Erythroblast (primary cell): ENCODE measurements around the gene PIP4K2A.

Experiments used
- GATA1 ChIP-seq: IDR thresholded peaks from 2 replicates; pipeline ENCODE4 v1.6.1; 2011; ENCODE audit warnings: low read depth, mild to moderate bottlenecking, control low read depth, low read length, moderate library complexity
- POLR2A ChIP-seq: IDR thresholded peaks from 2 replicates; pipeline ENCODE4 v1.6.1; 2011; ENCODE audit warnings: mild to moderate bottlenecking, low read length

- TF ChIP-seq POLR2A (no peak), GATA1 (no peak)
Observed at GRCh38 chr10:22638863-22639262, 75.5 kb downstream of the PIP4K2A start.
